K562 (cell line): ENCODE data around the gene PPM1L. TPM values are rescaled to one million over a fixed set of nuclear protein-coding genes. Genes with fewer than 3 reads are reported as not detected.

Experiments used
- ATAC-seq: fragments of 200-7000 bp; cut with Tn5 transposase; 3 replicates; pipeline ENCODE4 v1.9.1; 2020; ENCODE audit warnings: moderate library complexity
- BruUV-seq: library from RNA; stranded (reverse); fragments of 400-500 nt; replicated peaks from 2 replicates; lab custom pipeline; 2021; lab: Mats Ljungman, UMichigan
- CTCF ChIA-PET: fragments of 300-600 bp; formaldehyde crosslinking; extraction: SDS; loops from one replicate; lab custom pipeline; 2021; ENCODE audit warnings: low intra/inter-chr PET ratio; lab: Yijun Ruan, JAX
- POLR2A ChIA-PET: fragments of 300-600, 350-650 bp; sonication (Branson Sonifier 250); formaldehyde crosslinking; extraction: SDS; loops from one replicate; lab custom pipeline; 2021; ENCODE audit warnings: antibody characterized with exemption, inconsistent platforms; lab: Yijun Ruan, JAX
- DNase-seq, 4 experiments: peaks; one replicate each; pipeline versions ENCODE4 v3.0.0 to v3.0.0-alpha.2; 2011 to 2018; ENCODE audit warnings: low spot score in 3 of 4, mixed read lengths in 3 of 4; ENCODE audit errors: extremely low read depth in 1 of 4
- FAIRE-seq: peaks from 2 replicates; lab custom pipeline; 2011; peaks lifted over from hg19 to GRCh38; lab: Jason Lieb, UNC
- H2AFZ ChIP-seq: 2 replicates; pipeline ENCODE4 v1.6.0; 2011; ENCODE audit warnings: low read depth, low read length, control low read depth, inconsistent platforms
- H3K27ac ChIP-seq: fragments of 200-600 bp; 3 replicates; pipeline ENCODE4 v1.8.0; 2011; ENCODE audit warnings: low read depth, mild to moderate bottlenecking, control low read depth, inconsistent platforms, low read length, moderate library complexity, mixed read lengths; ENCODE audit errors: extremely low read depth
- H3K27me3 ChIP-seq, 2 experiments: fragments of 300-600 bp in 1 of 2; 2 replicates in 1 of 2; 3 replicates in 1 of 2; pipeline versions ENCODE4 v1.6.0 to v1.8.0; 2011; ENCODE audit warnings: inconsistent platforms in 2 of 2, low read length in 2 of 2, mild to moderate bottlenecking in 1 of 2, mixed read lengths in 1 of 2, moderate library complexity in 1 of 2; ENCODE audit not compliant: control insufficient read depth in 2 of 2, insufficient read depth in 2 of 2
- H3K36me3 ChIP-seq: fragments of 300-600 bp; 3 replicates; pipeline ENCODE4 v1.8.0; 2011; ENCODE audit warnings: mild to moderate bottlenecking, low read length, inconsistent platforms; ENCODE audit not compliant: control insufficient read depth, insufficient read depth
- H3K4me1 ChIP-seq, 2 experiments: fragments of 200-600 bp in 1 of 2; replicated peaks in 1 of 2; 2 replicates in 1 of 2; 3 replicates in 1 of 2; pipeline versions ENCODE4 v1.5.1 to v1.8.0; 2011; ENCODE audit warnings: inconsistent platforms in 2 of 2, low read length in 2 of 2, mild to moderate bottlenecking in 1 of 2, mixed read lengths in 1 of 2, moderate library complexity in 1 of 2; ENCODE audit not compliant: control insufficient read depth in 2 of 2, insufficient read depth in 2 of 2
- H3K4me2 ChIP-seq: 2 replicates; pipeline ENCODE4 v1.6.1; 2011; ENCODE audit warnings: low read length, control low read depth, inconsistent platforms, mixed read lengths; ENCODE audit not compliant: insufficient read depth
- H3K4me3 ChIP-seq: fragments of 200-600 bp; sonication (generic), shearing (Covaris generic); 2 replicates; pipeline ENCODE4 v1.5.1; 2016; ENCODE audit warnings: control low read depth, inconsistent platforms
- H3K79me2 ChIP-seq: fragments of 200-600 bp; 3 replicates; pipeline ENCODE4 v1.8.0; 2011; ENCODE audit warnings: low read length, inconsistent platforms; ENCODE audit not compliant: control insufficient read depth, insufficient read depth
- H3K9ac ChIP-seq, 2 experiments: 2 replicates each; pipeline versions ENCODE4 v1.6.0 to v1.6.1; 2011; ENCODE audit warnings: low read depth in 2 of 2, low read length in 2 of 2, control low read depth in 1 of 2, inconsistent platforms in 1 of 2, mild to moderate bottlenecking in 1 of 2, mixed read lengths in 1 of 2; ENCODE audit not compliant: insufficient read depth in 1 of 2
- H3K9me1 ChIP-seq: one replicate; pipeline ENCODE4 v1.6.0; 2011; ENCODE audit warnings: inconsistent platforms, mild to moderate bottlenecking, low read length, moderate library complexity; ENCODE audit not compliant: control insufficient read depth, insufficient read depth
- H3K9me3 ChIP-seq: replicated peaks from 2 replicates; pipeline ENCODE4 v1.5.1; 2011; ENCODE audit warnings: low read depth, low read length, inconsistent platforms; ENCODE audit not compliant: control insufficient read depth, insufficient read depth
- H4K20me1 ChIP-seq: replicated peaks from 2 replicates; pipeline ENCODE4 v1.6.1; 2011; ENCODE audit warnings: low read length, inconsistent platforms, mixed read lengths; ENCODE audit not compliant: control insufficient read depth, insufficient read depth
- CLOCK ChIP-seq: fragments of 250-450 bp; sonication (Bioruptor Pico); IDR thresholded peaks from 2 replicates; pipeline ENCODE4 v1.4.0; 2020; ENCODE audit warnings: mild to moderate bottlenecking, moderate library complexity, borderline replicate concordance
- CREBBP ChIP-seq: IDR thresholded peaks from one replicate; pipeline ENCODE4 v1.6.1; 2012; ENCODE audit warnings: low read depth, mild to moderate bottlenecking, control low read depth, inconsistent platforms, low read length
- GATAD2A ChIP-seq: fragments of 450-650 bp; IDR thresholded peaks from 2 replicates; pipeline ENCODE4 v1.6.1; 2017
- MAFG ChIP-seq: fragments of 450-650 bp; conservative IDR thresholded peaks from 2 replicates; pipeline ENCODE4 v1.6.1; 2016; ENCODE audit warnings: missing genetic modification characterization, missing compliant biosample characterization
- NCOA1 ChIP-seq: fragments of 450-650 bp; IDR thresholded peaks from 2 replicates; pipeline ENCODE4 v1.6.1; 2016; ENCODE audit warnings: low read depth
- NFATC3 ChIP-seq: fragments of 450-650 bp; IDR thresholded peaks from 2 replicates; pipeline ENCODE4 v1.6.1; 2017; ENCODE audit warnings: mild to moderate bottlenecking
- PTRF ChIP-seq: fragments of 450-650 bp; IDR thresholded peaks from 2 replicates; pipeline ENCODE4 v1.6.1; 2016; ENCODE audit warnings: mild to moderate bottlenecking, missing genetic modification characterization, missing compliant biosample characterization
- RBM22 ChIP-seq: fragments of 200-400 bp; formaldehyde crosslinking; IDR thresholded peaks from 2 replicates; pipeline ENCODE4 v1.6.1; 2018; ENCODE audit warnings: low read length, low read depth; ENCODE audit not compliant: poor library complexity, severe bottlenecking
- SMAD2 ChIP-seq: fragments of 150-350 bp; IDR thresholded peaks from 2 replicates; pipeline ENCODE4 v1.6.1; 2014; ENCODE audit warnings: low read depth, mild to moderate bottlenecking, low read length
- STAG1 ChIP-seq: sonication (generic); formaldehyde crosslinking; IDR thresholded peaks from 2 replicates; pipeline ENCODE4 v1.5.0; 2020; ENCODE audit warnings: missing genetic modification reagents, borderline replicate concordance
- ZBTB8A ChIP-seq: fragments of 450-650 bp; IDR thresholded peaks from 2 replicates; pipeline ENCODE4 v1.6.1; 2018; ENCODE audit warnings: mild to moderate bottlenecking, moderate library complexity; ENCODE audit not compliant: partially characterized antibody
- ZFPM2 ChIP-seq: fragments of 250-450 bp; sonication (Bioruptor Pico); IDR thresholded peaks from 2 replicates; pipeline ENCODE4 v1.5.1; 2022; ENCODE audit warnings: mild to moderate bottlenecking
- ZFX ChIP-seq: sonication (generic); formaldehyde crosslinking; IDR thresholded peaks from 2 replicates; pipeline ENCODE4 v1.8.0; 2022; ENCODE audit warnings: mild to moderate bottlenecking, missing genetic modification reagents, moderate library complexity
- ZNF23 ChIP-seq: fragments of 250-450 bp; sonication (Bioruptor Pico); IDR thresholded peaks from 2 replicates; pipeline ENCODE4 v1.4.0; 2020; ENCODE audit warnings: mild to moderate bottlenecking
- ZNF277 ChIP-seq: fragments of 250-450 bp; sonication (Bioruptor Pico); IDR thresholded peaks from 2 replicates; pipeline ENCODE4 v1.8.0; 2022; ENCODE audit warnings: inconsistent platforms, mild to moderate bottlenecking, moderate library complexity, borderline replicate concordance
- ZNF780A ChIP-seq: fragments of 250-450 bp; sonication (Bioruptor Pico); IDR thresholded peaks from 2 replicates; pipeline ENCODE4 v1.5.0; 2021; ENCODE audit warnings: mild to moderate bottlenecking
- WGBS: fragments of 100-300 bp; shearing (Covaris generic); methylation state at CpG from one replicate; pipeline ENCODE4 v1.1.6; 2016; ENCODE audit warnings: low coverage, mixed read lengths; ENCODE audit not compliant: insufficient coverage; ENCODE audit errors: missing lambda C conversion rate; 5-methylcytosine and 5-hydroxymethylcytosine counted together
- in situ Hi-C: fragments of 300-500 bp; cut with MboI; formaldehyde crosslinking; loops from 4 replicates; pipeline ENCODE4 v1.15.0; 2018; ENCODE audit warnings: inconsistent platforms, mixed read lengths
- intact Hi-C: fragments of 100-400 bp; cut with micrococcal nuclease; formaldehyde crosslinking; loops from 2 replicates; pipeline ENCODE4 v1.14.2; 2022
- polyA plus RNA-seq, 8 experiments: library from polyadenylated mRNA; depleted of rRNA in 4 of 8; stranded (reverse) in 5 of 8; unstranded in 3 of 8; fragments of >200 nt; fragmentation: Nextera tagmentation in 2 of 8; fragmentation: Illumina TruSeq in 1 of 8; extraction: Ambion mirVana in 2 of 8; extraction: Trizol in 1 of 8; gene quantifications; 2 replicates each; pipeline versions ENCODE4 v1.2.1 to v1.2.3, GENCODE V29; 2011 to 2014; ENCODE audit warnings: inconsistent platforms in 1 of 8, missing spikeins in 1 of 8
- total RNA-seq, 7 experiments: library from RNA; depleted of rRNA in 6 of 7; stranded (reverse); fragments of >200 nt in 6 of 7; fragmentation: Illumina TruSeq in 2 of 7; extraction: Trizol in 2 of 7; gene quantifications; 2 replicates each; pipeline versions ENCODE4 v1.2.1 to v1.2.3, GENCODE V29; 2011 to 2021; ENCODE audit warnings: low replicate concordance in 1 of 7

Gene PPM1L
- total and polyA plus RNA-seq, 9 of the 15 experiments (the other 6 are each of a cell fraction or from before 2014, with no cell fraction given): 0.01 to 0.41 (median 0.14) TPM

GRCh38 chr3:160996811-160997210 is 240.8 kb downstream of the PPM1L start:
- Histone ChIP-seq H3K9ac (no peak overlapping the region), H3K27me3 (no peaks in the 10 kb centered on the region), H3K36me3 (no peaks in the 10 kb centered on the region), H2AFZ (no peak overlapping the region), H3K9me1 (no peaks in the 10 kb centered on the region), H4K20me1 (no peaks in the 10 kb centered on the region), H3K4me3 (no peak overlapping the region), H3K27ac (no peak overlapping the region), H3K79me2 (no peaks in the 10 kb centered on the region), H3K9me3 (no peaks in the 10 kb centered on the region), H3K4me2 (no peak overlapping the region), H3K4me1 (no peaks in the 10 kb centered on the region)
- intact Hi-C loops: no loop called here
- no TSS peak for BruUV-seq
- no peak for TF ChIP-seq NFATC3
- TF ChIP-seq RBM22: no peak
- TF ChIP-seq ZNF23 (CRISPR knock-in tag): no peak
- in situ Hi-C loops: no loop called here
- no peak for DNase-seq
- FAIRE-seq: no peak
- ATAC-seq: no peak
- POLR2A ChIA-PET: no interaction called here
- CTCF ChIA-PET: no interaction called here

GRCh38 chr3:160998581-160998980 is 242.6 kb downstream of the PPM1L start:
- 0% methylated on average over 1 of the region's 1 CpG for WGBS
- no peak for ATAC-seq
- H3K27me3 ChIP-seq: no peaks in the 10 kb centered on the region
- CTCF ChIA-PET: no interaction called here
- no peak overlapping the region for H3K4me2 ChIP-seq
- no peaks in the 10 kb centered on the region for H3K79me2 ChIP-seq
- no peaks in the 10 kb centered on the region for H3K36me3 ChIP-seq
- H3K4me3 ChIP-seq: no peak overlapping the region
- H2AFZ ChIP-seq: no peak overlapping the region
- in situ Hi-C loops: no loop called here
- no peaks in the 10 kb centered on the region for H3K9me1 ChIP-seq
- no peaks in the 10 kb centered on the region for H3K4me1 ChIP-seq
- no peak for DNase-seq
- no peak for FAIRE-seq
- BruUV-seq: no TSS peak
- intact Hi-C loops: no loop called here
- H4K20me1 ChIP-seq: no peaks in the 10 kb centered on the region
- no peak overlapping the region for H3K9ac ChIP-seq
- H3K27ac ChIP-seq: no peak overlapping the region
- POLR2A ChIA-PET: no interaction called here
- H3K9me3 ChIP-seq: no peaks in the 10 kb centered on the region
- TF ChIP-seq PTRF (no peak), CLOCK (CRISPR knock-in tag) (no peak), ZFPM2 (CRISPR knock-in tag) (no peak), ZFX (no peak), CREBBP (no peak), ZBTB8A (no peak), MAFG (tag) (no peak), STAG1 (CRISPR knock-in tag) (no peak), GATAD2A (no peak), ZNF277 (CRISPR knock-in tag) (no peak), NCOA1 (no peak), SMAD2 (no peak), ZNF780A (CRISPR knock-in tag) (no peak)
